Stimulated activated naive B cell treated with anti-CD40 and anti-IgM and Interleukin-4, amounts not matched to agents 10 μg/mL and 1 μg/mL and 100 μg/mL, for 72 hours (primary cell): ENCODE data around the gene USF3.

Experiments used
- ATAC-seq, 2 donors: fragments of 150-1000 bp; cut with Tn5 transposase; replicated peaks; 2 replicates each; pipeline ENCODE4 v1.10.0; 2021; ENCODE audit warnings: moderate library complexity in 1 of 2
- DNase-seq: peaks from one replicate; pipeline ENCODE4 v3.0.0; 2021
- H3K27ac Mint-ChIP-seq: one replicate; pipeline ENCODE4 v1.8.0; 2022; ENCODE audit warnings: mild to moderate bottlenecking, mixed read lengths
- H3K27me3 Mint-ChIP-seq, 2 donors: one replicate each; pipeline ENCODE4 v1.8.0; 2022; ENCODE audit warnings: mixed read lengths in 2 of 2
- H3K36me3 Mint-ChIP-seq, 2 donors: one replicate each; pipeline ENCODE4 v1.8.0; 2022; ENCODE audit warnings: mixed read lengths in 2 of 2, mild to moderate bottlenecking in 1 of 2
- H3K4me1 Mint-ChIP-seq, 2 donors: one replicate each; pipeline ENCODE4 v1.8.0; 2022; ENCODE audit warnings: mixed read lengths in 2 of 2, mild to moderate bottlenecking in 1 of 2
- H3K4me3 Mint-ChIP-seq, 2 donors: one replicate each; pipeline ENCODE4 v1.8.0; 2022; ENCODE audit warnings: mild to moderate bottlenecking in 2 of 2, mixed read lengths in 2 of 2, moderate library complexity in 1 of 2
- H3K9me3 Mint-ChIP-seq, 2 donors: one replicate each; pipeline ENCODE4 v1.8.0; 2022; ENCODE audit warnings: mixed read lengths in 2 of 2, mild to moderate bottlenecking in 1 of 2

The USF3 gene

GRCh38 chr3:113719758-113720157 lies 23.3 kb upstream of the USF3 start:
- ATAC-seq (no peak), DNase-seq (no peak)
- Mint-ChIP-seq H3K9me3 (no peaks in the 10 kb centered on the region), H3K27me3 (no peaks in the 10 kb centered on the region), H3K4me3 (no peak overlapping the region), H3K27ac (no peak overlapping the region), H3K36me3 (peaks cover 24 to 45% of the 10 kb centered on the region in 2 donors), H3K4me1 (peaks cover 2 to 6% of the 10 kb centered on the region in 2 donors)

- H3K4me1 Mint-ChIP-seq, result peaks cover 0 to 5% of the 10 kb centered on the region in 2 donors
- H3K9me3 Mint-ChIP-seq, result no peaks in the 10 kb centered on the region
- H3K4me3 Mint-ChIP-seq, result no peak overlapping the region
- DNase-seq (no peak), ATAC-seq (no peak)
- H3K27me3 Mint-ChIP-seq, result no peaks in the 10 kb centered on the region
- no peak overlapping the region for H3K27ac Mint-ChIP-seq
- H3K36me3 Mint-ChIP-seq, result peaks cover 25 to 47% of the 10 kb centered on the region in 2 donors
These were observed 22.9 kb upstream of the USF3 start for GRCh38 chr3:113719294-113719693.

- ATAC-seq, result peak in 1 of 2 donors; percentile 29
- no peak overlapping the region for H3K4me3 Mint-ChIP-seq
- H3K4me1 Mint-ChIP-seq, result peaks cover 0 to 5% of the 10 kb centered on the region in 2 donors
- no peak overlapping the region for H3K27ac Mint-ChIP-seq
- no peak for DNase-seq
- peaks cover 22 to 44% of the 10 kb centered on the region in 2 donors for H3K36me3 Mint-ChIP-seq
- H3K9me3 Mint-ChIP-seq, result no peaks in the 10 kb centered on the region
- no peaks in the 10 kb centered on the region for H3K27me3 Mint-ChIP-seq
These were observed 21.4 kb upstream of the USF3 start for GRCh38 chr3:113717818-113718217.

- Mint-ChIP-seq H3K9me3 (no peaks in the 10 kb centered on the region), H3K4me3 (no peak overlapping the region), H3K4me1 (peaks cover 4 to 5% of the 10 kb centered on the region in 2 donors), H3K27me3 (no peaks in the 10 kb centered on the region), H3K36me3 (peaks cover 22 to 42% of the 10 kb centered on the region in 2 donors), H3K27ac (no peak overlapping the region)
- no peak for DNase-seq
- no peak for ATAC-seq
These were observed 20.9 kb upstream of the USF3 start for GRCh38 chr3:113717308-113717707.

GRCh38 chr3:113714702-113715101 lies 18.3 kb upstream of the USF3 start:
- Mint-ChIP-seq H3K27me3 (no peaks in the 10 kb centered on the region), H3K9me3 (no peaks in the 10 kb centered on the region), H3K27ac (no peak overlapping the region), H3K4me3 (no peak overlapping the region), H3K4me1 (peaks cover 5% of the 10 kb centered on the region in 2 donors), H3K36me3 (peaks cover 15 to 28% of the 10 kb centered on the region in 2 donors)
- ATAC-seq (no peak), DNase-seq (no peak)

GRCh38 chr3:113712129-113712528 lies 15.7 kb upstream of the USF3 start:
- H3K36me3 Mint-ChIP-seq, result peaks cover 12 to 20% of the 10 kb centered on the region in 2 donors
- ATAC-seq, result no peak

GRCh38 chr3:113707835-113708234 lies 11.4 kb upstream of the USF3 start:
- DNase-seq, result no peak
- H3K36me3 Mint-ChIP-seq, result peaks cover 0 to 3% of the 10 kb centered on the region in 2 donors
- peaks cover 0 to 3% of the 10 kb centered on the region in 2 donors for H3K9me3 Mint-ChIP-seq
- H3K27ac Mint-ChIP-seq, result no peak overlapping the region
- H3K27me3 Mint-ChIP-seq, result no peaks in the 10 kb centered on the region
- peaks cover 0 to 5% of the 10 kb centered on the region in 2 donors for H3K4me1 Mint-ChIP-seq
- no peak overlapping the region for H3K4me3 Mint-ChIP-seq
- ATAC-seq, result no peak

More at GRCh38 chr3:113712129-113712528, 15.7 kb upstream of the USF3 start:
- Mint-ChIP-seq H3K4me3 (no peak overlapping the region), H3K9me3 (peaks cover 0 to 3% of the 10 kb centered on the region in 2 donors), H3K27ac (no peak overlapping the region), H3K27me3 (no peaks in the 10 kb centered on the region), H3K4me1 (peaks cover 0 to 5% of the 10 kb centered on the region in 2 donors)
- DNase-seq, result no peak

GRCh38 chr3:113698956-113699355 lies 2.5 kb upstream of the USF3 start:
- Mint-ChIP-seq H3K4me3 (peak overlapping the region in 1 of 2 donors; percentile 80), H3K27ac (peak overlapping the region; percentile 79), H3K9me3 (no peaks in the 10 kb centered on the region), H3K27me3 (no peaks in the 10 kb centered on the region), H3K4me1 (peaks cover 13 to 15% of the 10 kb centered on the region in 2 donors), H3K36me3 (no peaks in the 10 kb centered on the region)
- ATAC-seq (no peak), DNase-seq (no peak)

GRCh38 chr3:113698213-113698742 lies 1.8 kb upstream of the USF3 start:
- Mint-ChIP-seq H3K9me3 (no peaks in the 10 kb centered on the region), H3K4me3 (peak overlapping the region in 1 of 2 donors; percentile 80), H3K27ac (peak overlapping the region; percentile 20), H3K36me3 (peaks cover 0 to 4% of the 10 kb centered on the region in 2 donors), H3K4me1 (peaks cover 19 to 22% of the 10 kb centered on the region in 2 donors), H3K27me3 (no peaks in the 10 kb centered on the region)
- DNase-seq, result no peak
- no peak for ATAC-seq

GRCh38 chr3:113697500-113698090 lies 1.2 kb upstream of the USF3 start:
- Mint-ChIP-seq H3K27ac (no peak overlapping the region), H3K4me1 (peaks cover 22 to 24% of the 10 kb centered on the region in 2 donors), H3K36me3 (peaks cover 0 to 4% of the 10 kb centered on the region in 2 donors), H3K4me3 (no peak overlapping the region), H3K27me3 (no peaks in the 10 kb centered on the region), H3K9me3 (no peaks in the 10 kb centered on the region)
- DNase-seq (no peak), ATAC-seq (no peak)

- H3K4me3 Mint-ChIP-seq, result no peak overlapping the region
- H3K9me3 Mint-ChIP-seq, result no peaks in the 10 kb centered on the region
- H3K27me3 Mint-ChIP-seq, result no peaks in the 10 kb centered on the region
These were observed 437 bp upstream of the USF3 start for GRCh38 chr3:113696658-113697499.

GRCh38 chr3:113695431-113695785 lies 1.0 kb downstream of the USF3 start:
- H3K27me3 Mint-ChIP-seq, result no peaks in the 10 kb centered on the region
- no peak for DNase-seq
- H3K27ac Mint-ChIP-seq, result peak overlapping the region; percentile 99
- no peaks in the 10 kb centered on the region for H3K9me3 Mint-ChIP-seq
- peaks cover 0 to 4% of the 10 kb centered on the region in 2 donors for H3K36me3 Mint-ChIP-seq
- ATAC-seq, result no peak
- peak overlapping the region in 1 of 2 donors; percentile 99 for H3K4me3 Mint-ChIP-seq
- H3K4me1 Mint-ChIP-seq, result peaks cover 22 to 24% of the 10 kb centered on the region in 2 donors

More at GRCh38 chr3:113696658-113697499, 437 bp upstream of the USF3 start:
- peaks cover 22 to 24% of the 10 kb centered on the region in 2 donors for H3K4me1 Mint-ChIP-seq
- H3K27ac Mint-ChIP-seq, result no peak overlapping the region
- ATAC-seq (peak; percentile 88), DNase-seq (peak; percentile 100)
- H3K36me3 Mint-ChIP-seq, result peaks cover 0 to 4% of the 10 kb centered on the region in 2 donors

- Mint-ChIP-seq H3K4me1 (peaks cover 24 to 32% of the 10 kb centered on the region in 2 donors), H3K27ac (no peak overlapping the region), H3K4me3 (no peak overlapping the region), H3K9me3 (peaks cover 0 to 2% of the 10 kb centered on the region in 2 donors), H3K27me3 (no peaks in the 10 kb centered on the region), H3K36me3 (peaks cover 7 to 16% of the 10 kb centered on the region in 2 donors)
- ATAC-seq (no peak), DNase-seq (no peak)
These were observed 6.0 kb downstream of the USF3 start for GRCh38 chr3:113690482-113690881.

- DNase-seq, result no peak
- no peak overlapping the region for H3K27ac Mint-ChIP-seq
- H3K27me3 Mint-ChIP-seq, result no peaks in the 10 kb centered on the region
- no peak overlapping the region for H3K4me3 Mint-ChIP-seq
- peaks cover 14 to 42% of the 10 kb centered on the region in 2 donors for H3K36me3 Mint-ChIP-seq
- no peak for ATAC-seq
- peaks cover 16 to 26% of the 10 kb centered on the region in 2 donors for H3K4me1 Mint-ChIP-seq
- peaks cover 7 to 8% of the 10 kb centered on the region in 2 donors for H3K9me3 Mint-ChIP-seq
These were observed 10.3 kb downstream of the USF3 start for GRCh38 chr3:113685956-113686721.
